GM03348 (cell line): Measurements from ENCODE around the gene PSMD8.
A peak's percentile ranks its signal among the peaks of the same experiment; 100 is the strongest.
"Not testable (repeated sequence)": the region's sequence is repeated elsewhere in the genome, so short reads cannot be mapped to it uniquely, and the experiment has no call there.

Experiments
- DNase-seq: peaks from one replicate; pipeline ENCODE4 v3.0.0; 2012; ENCODE audit warnings: low spot score

PSMD8 gene

DNA sequence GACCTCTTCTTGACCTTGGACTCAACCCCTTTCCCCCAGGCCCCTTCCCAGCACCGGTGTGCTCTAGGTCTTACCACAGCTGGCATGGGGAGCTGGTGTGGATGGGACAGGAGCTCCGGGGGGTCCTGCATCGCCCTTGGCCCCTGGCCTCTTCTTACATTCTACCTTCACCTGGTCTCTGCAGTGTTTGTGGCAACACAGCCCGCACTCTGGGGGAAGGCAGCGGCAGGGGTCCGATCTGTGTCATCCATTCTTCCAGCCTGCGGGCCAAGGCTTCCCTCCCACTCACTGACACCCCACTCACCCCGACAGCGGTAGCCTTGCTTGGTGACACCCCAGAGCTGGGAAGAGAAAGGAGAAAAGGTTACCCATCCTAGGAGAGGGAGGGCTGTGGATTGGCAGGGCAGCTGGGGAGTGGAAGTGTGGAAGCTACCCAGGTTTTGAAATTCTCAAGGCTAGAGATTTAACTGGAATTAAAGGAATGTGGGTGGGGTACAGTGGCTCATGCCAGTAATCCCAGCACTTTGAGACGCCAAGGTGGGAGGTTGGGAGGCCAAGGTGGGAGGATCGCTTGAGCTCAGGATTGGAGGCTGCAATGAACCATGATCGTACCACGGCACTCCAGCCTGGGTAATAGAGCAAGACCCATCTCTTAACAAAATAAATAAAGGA, 36.8 kb downstream of the PSMD8 start:
- no peak for DNase-seq

DNA sequence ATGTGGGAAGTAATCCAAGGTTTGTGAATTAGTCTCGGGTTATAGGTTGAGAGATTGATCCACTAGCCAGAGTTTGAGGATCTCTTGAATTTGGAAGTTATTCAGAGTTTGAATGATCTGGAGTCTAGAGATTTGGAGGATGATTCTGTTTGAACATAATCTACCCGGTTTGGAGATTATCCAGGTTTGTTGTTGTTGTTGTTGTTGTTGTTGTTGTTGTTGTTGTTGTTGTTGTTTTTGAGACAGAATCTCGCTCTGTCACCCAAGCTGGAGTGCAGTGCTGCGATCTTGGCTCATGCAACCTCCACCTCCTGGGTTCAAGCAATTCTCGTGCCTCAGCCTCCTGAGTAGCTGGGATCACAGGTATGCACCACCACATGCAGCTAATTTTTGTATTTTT, 37.5 kb downstream of the PSMD8 start:
- DNase-seq: not testable (repeated sequence)

DNA sequence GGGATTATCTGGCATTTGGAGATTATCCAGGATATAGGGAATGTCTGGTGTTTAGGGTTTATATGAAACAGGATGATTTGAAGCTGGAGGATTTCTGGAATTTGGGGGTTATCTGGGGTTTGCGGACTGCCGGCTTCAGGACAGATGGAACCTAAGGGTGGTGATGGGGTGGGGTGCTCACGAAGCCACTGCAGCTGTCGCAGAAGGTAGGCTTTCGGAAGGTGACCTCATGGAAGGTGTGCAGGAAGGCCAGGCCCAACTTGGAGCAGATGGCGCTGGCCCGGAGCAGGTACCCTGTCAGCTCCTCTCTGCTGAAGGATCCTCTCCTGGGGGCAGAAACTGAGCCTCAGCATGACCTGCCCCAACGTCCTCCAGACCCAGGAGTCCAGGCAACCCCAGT, 38.1 kb downstream of the PSMD8 start:
- DNase-seq: no peak

DNA sequence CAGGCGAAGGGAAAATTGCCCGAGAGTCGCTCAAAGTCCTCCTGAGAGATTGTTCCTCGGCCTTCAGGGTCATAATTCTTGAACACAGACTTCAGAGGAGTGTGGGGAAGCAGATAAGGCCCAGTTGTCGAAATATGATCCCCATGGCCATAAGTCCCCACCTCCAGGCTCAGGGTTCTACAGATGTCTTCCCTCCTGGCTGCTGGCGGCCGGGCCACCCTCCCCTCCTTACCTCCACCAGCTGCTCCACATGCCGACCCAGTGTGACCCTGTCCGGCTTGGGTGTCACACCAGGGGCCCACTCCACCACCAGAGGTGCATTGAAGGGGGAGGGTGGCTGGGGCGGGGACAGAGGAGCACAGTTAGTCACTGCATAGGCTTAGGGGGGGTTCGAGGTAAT, 38.6 kb downstream of the PSMD8 start:
- DNase-seq: no peak

DNA sequence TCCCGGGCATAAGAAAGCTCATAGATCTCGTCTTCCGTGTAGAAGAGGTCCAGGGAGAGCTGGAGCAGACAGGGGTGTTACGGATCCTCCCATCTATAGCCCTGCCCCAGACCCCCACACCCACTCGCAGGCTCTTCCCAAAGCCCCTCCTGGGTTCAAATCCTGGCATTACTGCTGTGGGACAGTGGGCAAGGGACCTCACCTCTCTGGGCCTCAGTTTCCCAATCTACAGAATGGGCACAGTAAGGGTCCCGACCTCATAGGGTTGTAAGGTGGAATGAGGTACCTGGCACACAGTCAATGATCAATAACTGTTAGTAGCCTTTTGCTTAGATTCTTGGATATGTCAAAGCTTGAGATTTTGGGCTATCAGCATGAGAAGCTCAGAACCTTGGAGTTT, 39.0 kb downstream of the PSMD8 start:
- DNase-seq: no peak

DNA sequence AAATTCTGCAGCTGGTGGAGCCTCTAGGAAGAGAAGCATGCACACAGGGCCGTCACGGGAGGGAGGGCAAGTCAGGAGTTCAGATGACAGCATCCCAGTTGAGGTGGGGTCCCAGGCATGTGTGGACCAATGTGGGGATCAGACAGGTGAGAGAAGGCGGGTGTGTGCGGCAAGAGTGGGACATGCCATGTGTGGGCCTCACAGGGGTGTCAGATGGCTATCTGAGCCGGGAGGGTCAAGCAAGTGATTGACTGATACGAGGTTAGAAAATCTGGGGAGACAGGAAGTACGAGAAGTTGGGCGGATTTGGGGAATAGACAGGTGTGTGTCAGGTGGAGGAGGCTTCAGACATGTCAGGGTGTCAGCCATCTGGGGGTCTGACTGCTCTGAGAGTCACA, 42.8 kb downstream of the PSMD8 start:
- DNase-seq: no peak

DNA sequence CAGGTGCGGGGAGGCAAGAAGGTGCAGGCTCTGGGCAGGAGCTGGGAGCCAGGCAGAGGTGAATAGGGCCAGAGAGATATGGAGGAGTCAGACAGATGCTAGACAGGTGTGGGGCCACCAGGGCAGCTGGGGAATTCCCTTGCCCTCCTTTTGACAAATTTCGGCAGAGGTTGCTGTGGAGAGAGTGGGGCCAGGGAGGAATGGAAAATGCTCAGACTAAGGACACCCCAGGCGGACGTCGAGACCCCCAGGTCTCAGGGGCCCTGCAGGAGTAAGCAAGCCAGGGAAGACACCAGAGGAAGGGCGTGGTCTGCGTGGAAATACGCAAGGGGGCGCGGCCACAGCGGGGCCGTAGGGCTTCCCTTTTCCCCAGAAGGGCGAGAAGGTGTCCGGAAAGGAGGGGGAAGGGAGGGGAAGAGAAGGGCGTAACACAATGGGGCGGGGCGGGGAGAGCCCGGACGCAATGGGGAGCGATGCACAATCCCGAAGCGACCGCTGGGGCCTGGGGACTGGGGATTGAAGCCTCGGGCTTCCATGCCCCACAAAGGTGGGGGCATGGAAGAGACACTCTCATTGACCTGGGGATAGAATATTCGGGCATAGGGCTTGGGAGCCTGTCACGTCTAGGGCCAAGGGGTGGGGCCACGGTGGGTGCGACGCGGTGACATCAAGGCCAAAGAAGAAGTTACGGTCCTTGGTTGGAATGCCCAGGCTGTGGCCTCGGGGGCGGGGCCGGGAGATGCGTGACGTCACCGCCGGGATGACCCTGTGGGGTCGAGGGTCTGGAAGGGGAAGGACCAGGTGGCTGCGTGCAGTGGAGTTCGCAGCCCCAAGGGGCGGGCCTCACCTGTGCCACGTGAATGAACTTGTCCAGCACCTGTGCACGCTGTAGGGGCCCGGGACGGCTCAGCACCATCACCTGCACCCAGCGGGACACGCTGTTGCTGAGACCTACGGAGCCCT, 43.5 kb downstream of the PSMD8 start:
- DNase-seq: peak; percentile 45

DNA sequence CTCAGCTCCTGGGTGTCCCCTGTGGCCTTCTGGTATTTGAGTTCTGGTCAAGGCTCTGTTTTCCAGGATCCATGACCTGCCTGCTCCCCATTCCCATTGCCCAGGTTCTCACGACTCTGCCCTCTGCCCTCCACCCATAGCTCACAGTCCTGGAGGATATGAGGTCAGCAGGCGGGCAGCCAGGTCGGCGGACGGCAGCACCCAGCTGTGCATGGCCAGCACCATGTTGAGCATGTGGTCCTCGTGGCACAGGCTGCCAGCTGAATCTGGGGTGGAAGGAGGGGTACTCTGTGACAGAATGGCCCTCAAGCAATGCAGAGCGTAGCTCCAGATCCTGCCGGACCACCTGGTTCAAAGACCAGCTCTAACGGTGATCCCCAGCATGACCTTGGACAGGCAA, 46.6 kb downstream of the PSMD8 start:
- no peak for DNase-seq

DNA sequence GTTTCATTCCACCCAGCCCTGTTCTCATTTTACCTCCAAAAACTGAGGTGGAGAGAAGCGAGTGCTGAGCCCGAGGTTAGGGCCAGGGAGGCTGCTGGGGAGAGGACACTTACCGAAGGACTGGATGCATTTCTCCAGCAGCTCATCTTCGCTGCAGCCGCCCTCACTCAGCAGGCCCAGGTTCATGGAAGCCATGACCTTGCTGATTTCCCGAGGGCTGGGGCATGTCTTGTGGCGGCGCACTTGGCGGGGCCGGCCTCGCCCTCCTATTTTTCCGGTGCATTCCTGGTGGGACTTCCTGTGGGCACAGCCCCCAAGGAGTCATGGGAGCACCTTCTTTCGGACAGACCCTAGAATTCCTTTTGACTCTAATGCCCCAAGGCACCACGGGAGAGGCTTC, 47.5 kb downstream of the PSMD8 start:
- DNase-seq: no peak

DNA sequence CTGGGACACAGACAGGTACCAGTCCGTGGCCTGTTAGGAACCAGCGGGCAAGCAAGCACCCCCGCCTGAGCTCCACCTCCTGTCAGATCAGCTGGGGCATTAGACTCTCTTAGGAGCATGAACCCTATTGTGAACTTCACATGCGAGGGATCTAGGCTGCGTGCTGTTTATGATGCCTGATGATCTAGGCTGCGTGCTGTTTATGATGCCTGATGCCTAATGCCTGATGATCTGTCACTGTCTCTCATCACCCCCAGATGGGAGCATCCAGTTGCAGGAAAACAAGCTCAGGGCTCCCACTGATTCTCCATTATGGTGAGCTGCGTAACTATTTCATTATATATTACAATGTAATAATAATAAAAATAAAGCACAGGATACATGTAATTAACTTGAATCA, 48.1 kb downstream of the PSMD8 start:
- DNase-seq: no peak

DNA sequence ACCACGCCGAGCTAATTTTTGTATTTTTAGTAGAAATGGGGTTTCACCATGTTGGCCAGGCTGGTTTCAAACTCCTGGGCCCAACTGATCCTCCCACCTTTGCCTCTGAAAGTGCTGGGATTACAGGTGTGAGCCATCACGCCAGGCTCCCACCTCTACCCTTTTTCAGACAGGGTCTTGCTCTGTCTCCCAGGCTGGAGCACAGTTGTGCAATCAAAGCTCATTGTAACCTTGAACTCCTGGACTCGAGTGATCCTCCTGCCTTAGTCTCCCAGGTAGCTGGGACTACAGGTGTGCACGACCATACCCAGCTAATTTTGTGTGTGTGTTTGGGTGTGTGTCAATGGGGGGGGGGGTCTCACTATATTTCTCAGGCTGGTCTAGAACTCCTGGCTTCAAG, 49.9 kb downstream of the PSMD8 start:
- no peak for DNase-seq

DNA sequence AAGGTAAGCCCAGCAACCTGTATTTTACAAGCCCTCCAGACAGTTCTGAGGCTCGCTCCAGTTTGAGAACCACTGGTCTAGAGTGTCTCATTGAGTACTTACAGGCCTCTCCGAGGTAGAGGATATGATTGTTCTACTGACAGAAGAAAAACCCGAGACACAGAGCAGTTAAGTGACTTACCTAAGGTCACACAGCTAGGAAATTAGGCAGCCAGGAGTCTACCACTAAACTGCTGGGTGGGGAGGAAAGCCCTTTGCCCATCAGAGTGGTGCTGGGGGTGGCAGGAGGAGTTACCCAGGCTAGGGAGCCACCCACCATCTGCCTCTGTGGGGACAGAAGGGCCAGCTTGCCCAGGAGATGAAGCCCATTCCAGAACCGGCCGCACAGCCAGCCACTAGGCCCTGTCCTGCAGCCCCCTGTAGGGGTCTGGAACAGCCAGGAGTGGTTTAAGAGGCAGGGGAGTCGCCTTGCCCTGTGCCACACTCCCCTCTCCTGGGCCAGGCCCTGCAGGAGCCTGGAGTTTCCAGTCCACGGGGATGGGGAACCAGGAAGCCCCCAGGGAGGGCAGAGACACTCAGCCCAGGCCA, 50.9 kb downstream of the PSMD8 start:
- DNase-seq: no peak

DNA sequence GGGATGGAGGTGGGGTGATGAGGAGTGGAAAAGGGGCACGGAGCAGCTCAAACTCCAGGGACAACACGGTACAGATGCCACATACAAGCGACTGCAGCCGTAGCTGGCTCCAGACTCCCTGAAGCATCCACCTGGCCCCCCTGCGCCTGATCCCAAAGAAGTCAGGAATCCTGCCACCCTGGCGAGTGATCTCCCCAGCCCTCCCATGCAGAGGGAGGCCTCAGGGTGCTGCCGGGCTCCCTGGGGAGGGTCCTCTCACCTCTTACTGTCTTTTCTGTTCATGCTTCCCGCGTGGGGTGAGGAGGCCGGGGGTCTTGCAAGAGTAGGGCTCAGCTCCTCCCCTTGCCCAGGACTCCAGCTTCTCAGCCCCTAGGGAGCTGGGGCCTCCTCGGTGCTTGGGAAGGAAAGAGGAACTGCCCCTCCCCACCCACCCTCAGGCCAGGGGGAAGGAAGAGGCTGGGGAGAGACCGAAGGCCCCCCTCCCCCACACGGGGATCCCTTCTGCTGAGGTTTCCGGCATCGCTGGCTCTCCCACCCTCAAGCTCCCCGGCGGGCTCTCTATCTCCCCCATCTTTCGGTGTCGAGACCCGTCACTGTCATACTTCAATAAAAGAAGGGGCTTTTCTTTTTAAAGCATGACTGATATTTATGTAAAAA, 51.6 kb downstream of the PSMD8 start, which contains the start of gene RASGRP4:
TSS of gene RASGRP4 (minus strand) at position 410 of the 657 bp plus-strand sequence. CDS start at position 282, 128 bp downstream.
- DNase-seq: no peak

DNA sequence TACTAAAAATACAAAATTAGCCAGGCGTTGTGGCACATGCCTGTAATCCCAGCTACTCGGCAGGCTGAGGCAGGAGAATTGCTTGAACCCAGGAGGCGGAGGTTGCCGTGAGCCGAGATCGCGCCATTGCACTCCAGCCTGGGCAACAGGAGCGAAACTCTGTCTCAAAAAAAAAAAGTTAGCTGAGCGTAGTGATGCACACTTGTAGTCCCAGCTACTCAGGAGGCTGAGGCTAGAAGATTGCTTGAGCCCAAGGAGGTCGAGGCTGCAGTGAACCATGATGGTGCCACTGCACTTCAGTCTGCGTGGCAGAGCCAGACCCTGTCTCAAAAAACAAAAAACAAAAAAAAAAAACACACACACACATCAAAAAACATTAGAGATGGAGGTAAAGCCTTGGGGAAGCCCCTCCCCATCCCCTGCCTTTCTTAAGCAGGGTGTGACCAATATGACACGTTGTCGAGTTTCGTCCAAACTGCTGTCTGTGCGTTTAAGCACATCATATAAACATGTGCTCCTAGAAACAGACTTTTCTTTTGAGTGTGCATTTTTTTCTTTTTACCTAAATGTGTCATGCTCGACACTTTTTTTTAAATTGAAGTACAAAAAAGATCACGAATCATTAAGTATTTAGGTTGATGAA, 52.8 kb downstream of the PSMD8 start:
- DNase-seq: not testable (repeated sequence)

DNA sequence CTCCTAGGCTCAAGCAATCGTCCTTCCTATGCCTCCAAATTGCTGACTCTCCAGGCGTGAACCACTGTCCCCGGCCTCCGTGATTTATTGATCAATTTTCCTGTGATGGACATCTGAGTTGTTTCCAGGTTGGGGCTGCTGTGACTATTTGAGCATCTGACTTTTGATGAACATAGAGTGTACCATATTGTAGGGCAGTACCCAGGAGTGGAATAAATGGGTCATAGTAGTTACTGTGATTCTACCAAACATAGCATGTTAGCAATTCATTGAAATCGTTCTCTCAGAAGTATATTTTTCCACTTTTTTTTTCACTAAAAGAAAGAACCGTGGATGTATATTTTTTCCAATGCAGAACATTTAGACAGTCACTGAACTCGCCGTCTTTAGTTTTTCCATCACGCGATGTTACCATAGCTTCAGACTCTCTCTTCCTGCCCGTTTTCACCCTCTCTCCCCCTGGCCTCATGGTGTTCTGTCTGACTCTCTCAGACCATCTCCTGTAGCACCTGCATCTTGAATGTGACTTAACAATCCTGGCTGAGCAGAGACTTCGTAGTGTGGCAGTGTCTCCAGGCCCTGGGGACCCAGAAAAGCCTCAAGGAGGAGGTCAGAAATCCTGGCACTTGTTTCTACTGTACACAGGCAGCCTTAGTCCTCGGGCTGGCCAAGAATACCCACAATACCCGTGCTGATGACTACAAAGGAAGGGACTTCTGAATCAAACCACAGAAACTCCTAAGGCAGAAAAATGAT, 54.9 kb downstream of the PSMD8 start:
- no peak for DNase-seq

DNA sequence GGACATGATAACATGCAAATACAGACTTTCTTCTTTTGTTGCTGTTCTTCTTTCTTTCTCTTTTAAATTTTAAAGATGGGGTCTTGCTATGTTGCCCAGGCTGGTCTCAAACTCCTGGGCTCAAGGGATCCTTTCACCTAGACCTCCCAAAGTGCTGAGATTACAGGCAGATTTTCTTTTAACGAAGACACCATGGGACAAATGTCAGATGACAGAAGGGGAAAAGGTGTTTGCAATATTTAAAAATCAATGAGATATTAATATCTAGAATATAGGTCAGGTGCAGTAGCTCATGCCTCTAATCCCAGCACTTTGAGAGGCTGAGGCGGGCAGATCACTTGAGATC, 55.4 kb downstream of the PSMD8 start:
- no peak for DNase-seq

DNA sequence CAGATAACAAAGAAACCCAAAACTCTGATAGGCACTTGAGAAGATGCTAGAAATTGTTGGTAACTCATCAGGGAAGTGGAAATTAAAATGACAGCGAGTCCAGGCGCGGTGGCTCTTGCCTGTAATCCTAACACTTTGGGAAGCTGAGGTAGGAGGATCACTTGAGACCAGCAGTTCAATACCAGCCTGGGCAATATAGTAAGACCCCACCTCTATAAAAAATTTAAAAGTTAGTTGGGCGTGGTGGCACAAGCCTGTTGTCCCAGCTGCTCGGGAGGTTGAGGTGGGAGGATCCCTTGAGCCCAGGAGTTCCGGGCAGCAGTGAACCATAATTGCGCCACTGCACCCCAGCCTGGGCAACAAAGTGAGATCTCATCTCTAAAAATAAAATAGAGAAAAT, 56.6 kb downstream of the PSMD8 start:
- DNase-seq: no peak

DNA sequence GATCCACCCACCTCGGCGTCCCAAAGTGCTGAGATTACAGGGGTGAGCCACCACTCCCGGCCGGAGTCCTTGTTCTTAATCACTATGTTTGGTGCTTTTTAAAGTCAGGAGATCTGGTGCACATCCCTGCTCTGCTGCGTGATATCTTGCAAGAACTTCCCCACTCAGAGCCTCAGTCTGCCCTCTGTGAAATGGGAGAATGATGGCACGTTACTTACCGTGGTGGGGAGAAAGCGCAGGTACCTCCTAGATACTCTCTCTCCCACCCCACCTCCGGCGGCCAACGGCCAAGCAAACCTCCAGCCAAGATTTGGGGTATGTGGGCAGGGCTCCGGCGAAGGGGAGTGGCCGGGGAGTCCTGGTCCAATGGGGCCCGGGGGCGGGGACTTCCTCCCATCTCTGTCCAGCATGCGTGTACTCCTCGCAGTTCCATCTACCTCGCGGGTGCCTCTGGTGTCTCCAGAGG, 58.9 kb downstream of the PSMD8 start, which contains the start of gene RYR1:
TSS of gene RYR1 (plus strand) at position 424 of the 466 bp plus-strand sequence. CDS start 139 bp downstream, outside the sequence.
- peak; percentile 79 for DNase-seq
